Neural progenitor cell (in vitro differentiated cells): Measurements from ENCODE around the gene OPA1. TPM values are rescaled to one million over a fixed set of nuclear protein-coding genes. Genes with fewer than 3 reads are reported as not detected.
A peak's percentile ranks its signal among the peaks of the same experiment; 100 is the strongest.

Source experiments
- DNase-seq: peaks from one replicate; pipeline ENCODE4 v3.0.0-alpha.2; 2016; ENCODE audit warnings: low spot score
- H2AFZ ChIP-seq: fragments of 200-600 bp; sonication (generic); replicated peaks from 2 replicates; pipeline ENCODE4 v1.6.1; 2016; ENCODE audit warnings: antibody characterized with exemption
- H3F3A ChIP-seq: fragments of 200-600 bp; sonication (generic); 2 replicates; pipeline ENCODE4 v1.6.1; 2016; ENCODE audit warnings: antibody characterized with exemption, low read depth
- H3K27ac ChIP-seq: fragments of 200-600 bp; sonication (generic); 2 replicates; pipeline ENCODE4 v1.5.1; 2016; ENCODE audit warnings: mild to moderate bottlenecking
- H3K27me3 ChIP-seq: fragments of 200-600 bp; sonication (generic); 2 replicates; pipeline ENCODE4 v1.6.1; 2016; ENCODE audit warnings: mild to moderate bottlenecking, moderate library complexity
- H3K36me3 ChIP-seq: fragments of 200-600 bp; sonication (generic); 2 replicates; pipeline ENCODE4 v1.5.1; 2016
- H3K4me1 ChIP-seq: fragments of 200-600 bp; sonication (generic); 2 replicates; pipeline ENCODE4 v1.6.1; 2016; ENCODE audit warnings: mixed run types
- H3K4me2 ChIP-seq: fragments of 200-600 bp; sonication (generic); 2 replicates; pipeline ENCODE4 v1.6.1; 2016
- H3K4me3 ChIP-seq: fragments of 200-600 bp; sonication (generic); 2 replicates; pipeline ENCODE4 v1.5.1; 2016
- H3K79me2 ChIP-seq: fragments of 200-600 bp; sonication (generic); 2 replicates; pipeline ENCODE4 v1.6.1; 2016; ENCODE audit warnings: low read depth
- H3K9ac ChIP-seq: fragments of 200-600 bp; sonication (generic); 2 replicates; pipeline ENCODE4 v1.6.1; 2016
- H3K9me3 ChIP-seq: fragments of 200-600 bp; sonication (generic); 2 replicates; pipeline ENCODE4 v1.5.1; 2016; ENCODE audit warnings: low read depth
- H4K20me1 ChIP-seq: fragments of 200-600 bp; sonication (generic); 2 replicates; pipeline ENCODE4 v1.6.1; 2016; ENCODE audit warnings: low read depth
- H3K27ac Mint-ChIP-seq: 3 replicates; pipeline ENCODE4 v1.8.0; 2021; ENCODE audit warnings: mixed read lengths
- H3K27me3 Mint-ChIP-seq: 2 replicates; pipeline ENCODE4 v1.8.0; 2022; ENCODE audit warnings: low read depth, mild to moderate bottlenecking, inconsistent platforms, moderate library complexity, mixed read lengths; ENCODE audit not compliant: insufficient read depth
- H3K36me3 Mint-ChIP-seq: 3 replicates; pipeline ENCODE4 v1.8.0; 2021; ENCODE audit warnings: mixed read lengths
- H3K4me1 Mint-ChIP-seq: 3 replicates; pipeline ENCODE4 v1.8.0; 2021; ENCODE audit warnings: mixed read lengths
- H3K4me3 Mint-ChIP-seq: 3 replicates; pipeline ENCODE4 v1.8.0; 2021; ENCODE audit warnings: mild to moderate bottlenecking, moderate library complexity, mixed read lengths
- H3K9me3 Mint-ChIP-seq: 3 replicates; pipeline ENCODE4 v1.8.0; 2020; ENCODE audit warnings: mixed read lengths
- EZH2 ChIP-seq: fragments of 200-600 bp; sonication (generic); IDR thresholded peaks from 2 replicates; pipeline ENCODE4 v1.6.1; 2017; ENCODE audit warnings: antibody characterized with exemption, mild to moderate bottlenecking, moderate library complexity
- EZH2phosphoT487 ChIP-seq: fragments of 200-600 bp; sonication (generic); IDR thresholded peaks from 2 replicates; pipeline ENCODE4 v1.6.1; 2017; ENCODE audit warnings: antibody characterized with exemption
- total RNA-seq: library from RNA; depleted of rRNA; stranded (reverse); fragments of >200 nt; gene quantifications from 2 replicates; pipeline ENCODE4 v1.2.3, GENCODE V29; 2015; ENCODE audit warnings: low replicate concordance
- TF ChIP-seq, protein P1 (sequence below): fragments of 200-600 bp; sonication (generic); IDR thresholded peaks from 2 replicates; pipeline ENCODE4 v1.5.1; 2017; ENCODE audit warnings: antibody characterized with exemption, mild to moderate bottlenecking

OPA1 gene
- total RNA-seq, 1 donor from 2014 or later = 125 TPM

DNA sequence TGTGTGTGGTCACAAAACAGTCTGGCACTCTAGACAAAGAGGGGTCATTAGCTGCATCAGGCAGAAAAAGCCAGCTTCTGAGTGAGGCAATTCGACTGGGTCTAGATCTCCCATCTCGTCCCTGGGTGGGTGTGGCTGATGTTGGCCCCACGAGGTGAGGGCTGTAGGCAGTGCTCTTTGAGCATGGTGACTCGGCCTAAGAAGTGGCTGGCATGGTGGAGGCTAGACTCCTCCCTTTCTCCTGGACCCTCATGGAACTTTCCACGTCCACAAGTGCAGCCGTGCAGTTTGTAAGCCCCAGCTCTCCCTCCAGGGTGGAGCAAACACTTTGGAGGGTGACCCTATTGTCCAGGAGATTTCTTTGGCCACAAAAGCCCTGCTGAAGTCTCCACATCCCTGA lies 134.1 kb downstream of the OPA1 start:
- peaks cover 30% of the 10 kb centered on the region for H3K4me1 ChIP-seq
- Mint-ChIP-seq H3K27me3 (peaks cover 14% of the 10 kb centered on the region), H3K36me3 (no peaks in the 10 kb centered on the region), H3K9me3 (peaks cover 7% of the 10 kb centered on the region), H3K4me1 (peaks cover 20% of the 10 kb centered on the region), H3K27ac (no peak overlapping the region), H3K4me3 (no peak overlapping the region)
- H3K4me3 ChIP-seq = no peak overlapping the region
- no peaks in the 10 kb centered on the region for H3K79me2 ChIP-seq
- peaks cover 16% of the 10 kb centered on the region for H3F3A ChIP-seq
- no peaks in the 10 kb centered on the region for H3K27me3 ChIP-seq
- H3K9ac ChIP-seq = no peak overlapping the region
- no peaks in the 10 kb centered on the region for H4K20me1 ChIP-seq
- H3K27ac ChIP-seq = no peak overlapping the region
- H3K4me2 ChIP-seq = no peak overlapping the region
- no peak for TF ChIP-seq EZH2phosphoT487
- TF ChIP-seq, protein P1, sequence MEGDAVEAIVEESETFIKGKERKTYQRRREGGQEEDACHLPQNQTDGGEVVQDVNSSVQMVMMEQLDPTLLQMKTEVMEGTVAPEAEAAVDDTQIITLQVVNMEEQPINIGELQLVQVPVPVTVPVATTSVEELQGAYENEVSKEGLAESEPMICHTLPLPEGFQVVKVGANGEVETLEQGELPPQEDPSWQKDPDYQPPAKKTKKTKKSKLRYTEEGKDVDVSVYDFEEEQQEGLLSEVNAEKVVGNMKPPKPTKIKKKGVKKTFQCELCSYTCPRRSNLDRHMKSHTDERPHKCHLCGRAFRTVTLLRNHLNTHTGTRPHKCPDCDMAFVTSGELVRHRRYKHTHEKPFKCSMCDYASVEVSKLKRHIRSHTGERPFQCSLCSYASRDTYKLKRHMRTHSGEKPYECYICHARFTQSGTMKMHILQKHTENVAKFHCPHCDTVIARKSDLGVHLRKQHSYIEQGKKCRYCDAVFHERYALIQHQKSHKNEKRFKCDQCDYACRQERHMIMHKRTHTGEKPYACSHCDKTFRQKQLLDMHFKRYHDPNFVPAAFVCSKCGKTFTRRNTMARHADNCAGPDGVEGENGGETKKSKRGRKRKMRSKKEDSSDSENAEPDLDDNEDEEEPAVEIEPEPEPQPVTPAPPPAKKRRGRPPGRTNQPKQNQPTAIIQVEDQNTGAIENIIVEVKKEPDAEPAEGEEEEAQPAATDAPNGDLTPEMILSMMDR = no peak
- TF ChIP-seq EZH2 = no peak
- H3K9me3 ChIP-seq = no peaks in the 10 kb centered on the region
- no peaks in the 10 kb centered on the region for H3K36me3 ChIP-seq
- no peak for DNase-seq
- H2AFZ ChIP-seq = peak overlapping the region; percentile 77

DNA sequence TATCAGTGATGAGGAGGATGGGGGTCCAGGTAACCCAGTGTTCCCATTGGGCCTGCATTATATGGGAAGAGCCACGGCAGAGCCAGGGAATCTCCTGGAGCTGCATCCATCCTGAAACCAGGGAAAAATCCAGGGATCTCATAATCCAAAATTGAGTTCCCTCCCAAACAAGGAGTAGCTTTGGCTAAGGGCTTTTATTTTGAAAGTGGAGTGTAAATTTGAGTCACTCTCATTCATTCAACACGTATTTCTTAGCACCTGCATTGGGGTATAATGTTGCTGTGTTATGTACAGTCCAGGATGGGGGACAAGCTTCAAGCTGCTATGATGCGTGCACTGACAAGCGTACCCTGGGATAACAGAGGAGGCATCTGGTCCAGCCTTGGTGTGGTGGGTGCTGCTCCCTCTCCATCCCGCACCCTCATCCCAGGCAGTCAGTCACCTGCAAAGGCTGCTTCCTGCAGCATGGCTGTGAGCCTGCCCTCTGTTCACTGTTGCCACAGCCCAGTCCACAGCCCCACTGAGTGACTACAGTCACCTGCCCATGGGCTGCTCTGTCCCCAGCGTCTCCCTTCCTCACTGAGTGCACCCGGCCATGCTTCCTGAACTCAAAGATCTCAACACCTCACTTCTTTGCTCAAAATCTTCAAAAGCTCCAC lies 135.6 kb downstream of the OPA1 start:
- Histone ChIP-seq H3K36me3 (no peaks in the 10 kb centered on the region), H3K9me3 (no peaks in the 10 kb centered on the region), H3K79me2 (no peaks in the 10 kb centered on the region), H3K4me1 (peaks cover 30% of the 10 kb centered on the region), H3K9ac (no peak overlapping the region), H3K4me2 (no peak overlapping the region), H4K20me1 (no peaks in the 10 kb centered on the region), H3F3A (peaks cover 16% of the 10 kb centered on the region), H3K27ac (no peak overlapping the region), H3K27me3 (no peaks in the 10 kb centered on the region), H2AFZ (no peak overlapping the region), H3K4me3 (no peak overlapping the region)
- H3K36me3 Mint-ChIP-seq = no peaks in the 10 kb centered on the region
- no peaks in the 10 kb centered on the region for H3K9me3 Mint-ChIP-seq
- no peak for DNase-seq
- H3K4me3 Mint-ChIP-seq = no peak overlapping the region
- peaks cover 29% of the 10 kb centered on the region for H3K4me1 Mint-ChIP-seq
- no peak overlapping the region for H3K27ac Mint-ChIP-seq
- TF ChIP-seq, protein P1 = no peak
- TF ChIP-seq EZH2 (no peak), EZH2phosphoT487 (no peak)
- peaks cover 25% of the 10 kb centered on the region for H3K27me3 Mint-ChIP-seq

DNA sequence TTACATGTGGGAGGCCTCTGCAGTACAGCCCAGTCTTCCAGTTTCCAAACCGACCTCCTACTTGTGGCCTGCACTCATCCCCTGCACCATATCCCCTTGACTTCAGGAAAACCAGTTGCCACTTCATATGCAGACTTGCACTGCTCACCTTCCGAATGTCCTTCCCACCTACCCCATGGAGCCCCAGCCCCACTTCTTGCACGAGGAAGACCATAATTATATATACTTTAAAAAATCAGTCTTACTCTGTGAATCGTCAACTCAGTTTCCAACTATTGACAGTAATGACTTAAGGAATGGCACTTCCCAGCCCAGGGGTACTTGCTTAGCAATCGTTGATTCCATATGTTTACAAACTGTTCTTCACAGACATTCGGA lies 136.1 kb downstream of the OPA1 start:
- H3K4me3 Mint-ChIP-seq = no peak overlapping the region

More for the DNA sequence above, 136.1 kb downstream of the OPA1 start:
- no peaks in the 10 kb centered on the region for H3K9me3 Mint-ChIP-seq
- H3K4me2 ChIP-seq = no peak overlapping the region
- H3K36me3 Mint-ChIP-seq = no peaks in the 10 kb centered on the region
- peaks cover 32% of the 10 kb centered on the region for H3K4me1 Mint-ChIP-seq
- H3K9me3 ChIP-seq = no peaks in the 10 kb centered on the region
- no peak overlapping the region for H2AFZ ChIP-seq
- TF ChIP-seq EZH2 (no peak), EZH2phosphoT487 (no peak)
- TF ChIP-seq, protein P1 = no peak
- H3K4me3 ChIP-seq = no peak overlapping the region
- H3K36me3 ChIP-seq = no peaks in the 10 kb centered on the region
- H3K27ac ChIP-seq = no peak overlapping the region
- no peaks in the 10 kb centered on the region for H3K79me2 ChIP-seq
- H3K4me1 ChIP-seq = peaks cover 30% of the 10 kb centered on the region
- H3K27me3 ChIP-seq = no peaks in the 10 kb centered on the region
- H3K27ac Mint-ChIP-seq = no peak overlapping the region
- DNase-seq = no peak
- peaks cover 16% of the 10 kb centered on the region for H3F3A ChIP-seq
- peaks cover 31% of the 10 kb centered on the region for H3K27me3 Mint-ChIP-seq
- H3K9ac ChIP-seq = no peak overlapping the region
- H4K20me1 ChIP-seq = no peaks in the 10 kb centered on the region
